ENCODE results near the gene CHAD. TPM values are rescaled to one million over a fixed set of nuclear protein-coding genes. Genes with fewer than 3 reads are reported as not detected.

CHAD gene
- total and polyA plus RNA-seq, 2 of the 4 experiments (the other 2 are of a cell fraction) = 0.03 TPM; not detected in 1

DNA sequence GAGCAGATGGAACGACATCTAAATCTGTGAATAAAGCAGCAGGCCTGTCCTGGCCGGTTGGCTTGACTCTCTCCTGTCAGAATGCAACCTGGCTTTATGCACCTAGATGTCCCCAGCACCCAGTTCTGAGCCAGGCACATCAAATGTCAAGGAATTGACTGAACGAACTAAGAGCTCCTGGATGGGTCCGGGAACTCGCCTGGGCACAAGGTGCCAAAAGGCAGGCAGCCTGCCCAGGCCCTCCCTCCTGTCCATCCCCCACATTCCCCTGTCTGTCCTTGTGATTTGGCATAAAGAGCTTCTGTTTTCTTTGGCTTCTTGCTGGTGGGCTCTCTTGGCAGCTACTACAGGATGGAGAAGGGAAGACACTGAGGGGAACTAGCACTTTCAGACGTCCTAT is 5.8 kb upstream of the CHAD start:
- WGBS, 2 experiments (ENCODE audit: extremely low coverage in 2 of 2, insufficient read length in 1 of 2) = 67% methylated on average over 2 of the region's 6 CpGs; no CpG with 5 or more reads in 1 of the 2 experiments
- H2BK15ac ChIP-seq (ENCODE audit: low read depth, low read length) = no peak overlapping the region
- H2AFZ ChIP-seq (replicated peaks; ENCODE audit: low read length, poor library complexity) = no peak overlapping the region
- in situ Hi-C loops (cut with MboI; ENCODE audit: low sequenced_read_pairs) = no loop called here
- no peak for DNase-seq
- H3K4me3 ChIP-seq (ENCODE audit: insufficient read depth, low read depth, low read length) = no peak overlapping the region
- no peak for TF ChIP-seq RFX5 (IDR thresholded peaks at IDR 0.05; ENCODE audit: low read depth, low read length)
- no peak for TF ChIP-seq POLR2A (IDR thresholded peaks at IDR 0.05; ENCODE audit: low read depth, low read length)
- TF ChIP-seq MAFK (IDR thresholded peaks at IDR 0.05; ENCODE audit: low read depth, low read length) = no peak
- no peak for TF ChIP-seq SMC3 (IDR thresholded peaks at IDR 0.05; ENCODE audit: low read depth, low read length)
- TF ChIP-seq CEBPB (IDR thresholded peaks at IDR 0.05; ENCODE audit: low read depth, low read length) = no peak
- no peak for TF ChIP-seq NFE2L2 (IDR thresholded peaks at IDR 0.05; ENCODE audit: low read depth, low read length)
- TF ChIP-seq FOS (IDR thresholded peaks at IDR 0.05; ENCODE audit: low read depth, low read length) = no peak
- TF ChIP-seq BHLHE40 (IDR thresholded peaks at IDR 0.05; ENCODE audit: low read depth, low read length) = no peak
- TF ChIP-seq MXI1 (IDR thresholded peaks at IDR 0.05; ENCODE audit: borderline replicate concordance, low read depth, low read length) = no peak
- no peak for TF ChIP-seq RAD21 (IDR thresholded peaks at IDR 0.05; ENCODE audit: low read length)
- no peak overlapping the region for H3K23ac ChIP-seq (ENCODE audit: low read depth, low read length)
- H2BK120ac ChIP-seq (ENCODE audit: low read depth, low read length) = no peak overlapping the region
- H3K36me3 ChIP-seq (ENCODE audit: control insufficient read depth, insufficient read depth, low read length) = peaks cover 14% of the 10 kb centered on the region; the same call in 1 of the 2 replicates
- H3K14ac ChIP-seq (replicated peaks; ENCODE audit: low read depth, low read length) = no peak overlapping the region
- no TSS peak for BruUV-seq (replicated peaks)
- no peaks in the 10 kb centered on the region; the same call in 1 of the 2 replicates for H3K4me1 ChIP-seq (ENCODE audit: control insufficient read depth, insufficient read depth, low read length)
- H3K27me3 ChIP-seq (ENCODE audit: control insufficient read depth, insufficient read depth, low read length) = peaks cover 2% of the 10 kb centered on the region; the same call in 1 of the 2 replicates
- intact Hi-C loops (cut with micrococcal nuclease) = no loop called here
- H3K4ac ChIP-seq (ENCODE audit: low read depth, low read length) = no peak overlapping the region
- no peak overlapping the region for H2BK5ac ChIP-seq (ENCODE audit: low read depth, low read length, poor library complexity, severe bottlenecking)
- no peaks in the 10 kb centered on the region for H3K9me3 ChIP-seq (ENCODE audit: control insufficient read depth, insufficient read depth, low read length)
- H2AK5ac ChIP-seq (ENCODE audit: low read depth, low read length) = no peak overlapping the region
- H2BK20ac ChIP-seq (ENCODE audit: low read depth, low read length) = no peak overlapping the region
- peaks cover 7% of the 10 kb centered on the region; the same call in 1 of the 2 replicates for H3K9me1 ChIP-seq (ENCODE audit: insufficient read depth, low read length)
- H3K4me2 ChIP-seq (ENCODE audit: low read depth, low read length) = no peak overlapping the region
- H4K8ac ChIP-seq (ENCODE audit: low read depth in 2 of 2, low read length in 2 of 2) = no peak overlapping the region
- H4K20me1 ChIP-seq (ENCODE audit: insufficient read depth, low read length) = 0 out of 2 replicates have a peak, but pooled peaks cover under 1% of the 10 kb centered on the region
- ChIA-PET POLR2A (ENCODE audit: unreplicated experiment) (no interaction called here), CTCF (no interaction called here)
- H3K9ac ChIP-seq (ENCODE audit: low read depth, low read length) = no peak overlapping the region
- dilution Hi-C loops (cut with HindIII; ENCODE audit: low sequenced_read_pairs, unreplicated experiment) = no loop called here
- H3K27ac ChIP-seq (ENCODE audit: insufficient read depth, low read length) = no peak overlapping the region
- H2AK9ac ChIP-seq (replicated peaks; ENCODE audit: low read depth, low read length, poor library complexity) = no peak overlapping the region
- H4K5ac ChIP-seq (ENCODE audit: low read depth, low read length) = no peak overlapping the region
- no peak overlapping the region for H3K56ac ChIP-seq (ENCODE audit: extremely low read depth, insufficient read depth, low read length)
- no peak for ATAC-seq (ENCODE audit: low read depth)
- H4K91ac ChIP-seq (ENCODE audit: insufficient read depth, low read depth, low read length) = no peak overlapping the region
- peaks cover 0 to 7% of the 10 kb centered on the region in 2 experiments; a peak in 1 of 4 replicates for H3K79me1 ChIP-seq (ENCODE audit: low read depth in 1 of 2, low read length in 2 of 2)
- H3K18ac ChIP-seq (ENCODE audit: low read depth, low read length) = no peak overlapping the region
